PC-9 (cell line): ENCODE results near the gene OR52E2.

ENCODE experiments used
- CTCF ChIP-seq: fragments of 200-600 bp; sonication (generic); conservative IDR thresholded peaks from 2 replicates; pipeline ENCODE4 v1.6.1; 2017; ENCODE audit warnings: mixed run types, antibody characterized with exemption, mild to moderate bottlenecking, moderate library complexity
- EZH2 ChIP-seq: fragments of 200-600 bp; sonication (generic); IDR thresholded peaks from 2 replicates; pipeline ENCODE4 v1.8.0; 2017; ENCODE audit warnings: antibody characterized with exemption, low read depth

- no peak for TF ChIP-seq CTCF
- TF ChIP-seq EZH2: no peak
Observed at GRCh38 chr11:5043380-5043779, 16.0 kb downstream of the OR52E2 start.
